Spleen (tissue), 7 donors: ENCODE data around the gene CFAP210.

Experiments
- POLR2A ChIP-seq, 3 donors: fragments of 450-650 bp; IDR thresholded peaks; one replicate each; pipeline ENCODE4 v1.5.1; 2017; ENCODE audit warnings: antibody characterized with exemption in 3 of 3, mild to moderate bottlenecking in 1 of 3
- POLR2AphosphoS5 ChIP-seq, 3 donors: sonication (generic); formaldehyde crosslinking; IDR thresholded peaks; one replicate each; pipeline ENCODE4 v1.5.1; 2017; ENCODE audit warnings: antibody characterized with exemption in 3 of 3
- TF ChIP-seq, protein P1 (sequence below), 11 experiments: fragments of 200-600 bp in 7 of 11; fragments of 450-650 bp in 4 of 11; sonication (generic) in 4 of 11; IDR thresholded peaks in 8 of 11; conservative IDR thresholded peaks in 3 of 11; 1 replicate in 7 of 11; 2 replicates in 4 of 11; pipeline versions ENCODE4 v1.4.0 to v1.8.0; 2016 to 2021; ENCODE audit warnings: antibody characterized with exemption in 11 of 11, inconsistent platforms in 4 of 11, mild to moderate bottlenecking in 1 of 11
- donor health status: DM: no; HTN: no; CAD: no; lungs with moderate emphysema.
- donor health status: DM: no; HTN: no; CAD: no.
- donor health status: DM: no; HTN: no; CAD: no.

DNA sequence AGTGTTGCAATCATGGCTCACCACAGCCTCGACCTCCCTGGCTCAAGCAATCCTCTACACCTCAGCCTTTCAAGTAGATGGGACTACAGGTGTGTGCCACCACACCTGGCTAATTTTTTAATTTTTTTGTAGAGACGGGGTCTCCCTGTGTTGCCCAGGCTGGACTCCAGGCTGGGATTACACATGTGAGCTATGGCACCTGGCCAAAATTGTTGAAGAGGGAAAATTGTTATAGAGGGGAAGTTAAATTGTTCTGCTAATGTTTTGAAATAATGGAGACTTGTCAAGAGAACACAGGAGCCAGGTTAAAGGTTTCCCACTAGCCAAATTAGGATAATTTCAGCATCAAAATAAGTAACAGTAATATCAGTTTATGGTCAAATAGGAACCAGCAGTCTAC lies 84.9 kb downstream of the CFAP210 start:
- TF ChIP-seq POLR2AphosphoS5 (IDR thresholded peaks at IDR 0.05) (no peak), POLR2A (IDR thresholded peaks at IDR 0.05) (no peak)
- TF ChIP-seq, protein P1, sequence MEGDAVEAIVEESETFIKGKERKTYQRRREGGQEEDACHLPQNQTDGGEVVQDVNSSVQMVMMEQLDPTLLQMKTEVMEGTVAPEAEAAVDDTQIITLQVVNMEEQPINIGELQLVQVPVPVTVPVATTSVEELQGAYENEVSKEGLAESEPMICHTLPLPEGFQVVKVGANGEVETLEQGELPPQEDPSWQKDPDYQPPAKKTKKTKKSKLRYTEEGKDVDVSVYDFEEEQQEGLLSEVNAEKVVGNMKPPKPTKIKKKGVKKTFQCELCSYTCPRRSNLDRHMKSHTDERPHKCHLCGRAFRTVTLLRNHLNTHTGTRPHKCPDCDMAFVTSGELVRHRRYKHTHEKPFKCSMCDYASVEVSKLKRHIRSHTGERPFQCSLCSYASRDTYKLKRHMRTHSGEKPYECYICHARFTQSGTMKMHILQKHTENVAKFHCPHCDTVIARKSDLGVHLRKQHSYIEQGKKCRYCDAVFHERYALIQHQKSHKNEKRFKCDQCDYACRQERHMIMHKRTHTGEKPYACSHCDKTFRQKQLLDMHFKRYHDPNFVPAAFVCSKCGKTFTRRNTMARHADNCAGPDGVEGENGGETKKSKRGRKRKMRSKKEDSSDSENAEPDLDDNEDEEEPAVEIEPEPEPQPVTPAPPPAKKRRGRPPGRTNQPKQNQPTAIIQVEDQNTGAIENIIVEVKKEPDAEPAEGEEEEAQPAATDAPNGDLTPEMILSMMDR (IDR thresholded peaks at IDR 0.05 in 8 of 11, conservative IDR thresholded peaks at IDR 0.05 in 3 of 11): no peak
